Effector memory CD8-positive, alpha-beta T cell (primary cell): ENCODE measurements around the gene ARHGEF12.

Source experiments
- ATAC-seq: fragments of 150-1000 bp; cut with Tn5 transposase; replicated peaks from 2 replicates; pipeline ENCODE4 v1.10.0; 2021; ENCODE audit warnings: mild to moderate bottlenecking, moderate library complexity
- DNase-seq, 3 experiments: peaks; one replicate each; pipeline ENCODE4 v3.0.0; 2021
- H3K27ac Mint-ChIP-seq, 2 donors: one replicate each; pipeline ENCODE4 v1.8.0; 2022; ENCODE audit warnings: mild to moderate bottlenecking in 2 of 2, mixed read lengths in 2 of 2, moderate library complexity in 2 of 2
- H3K27me3 Mint-ChIP-seq, 2 donors: one replicate each; pipeline ENCODE4 v1.8.0; 2022; ENCODE audit warnings: mixed read lengths in 2 of 2
- H3K36me3 Mint-ChIP-seq: one replicate; pipeline ENCODE4 v1.8.0; 2022; ENCODE audit warnings: mild to moderate bottlenecking, moderate library complexity, mixed read lengths; ENCODE audit not compliant: insufficient read depth
- H3K4me1 Mint-ChIP-seq, 2 donors: one replicate each; pipeline ENCODE4 v1.8.0; 2022; ENCODE audit warnings: low read depth in 2 of 2, mixed read lengths in 2 of 2
- H3K4me3 Mint-ChIP-seq, 2 donors: one replicate each; pipeline ENCODE4 v1.8.0; 2022; ENCODE audit warnings: mild to moderate bottlenecking in 2 of 2, mixed read lengths in 2 of 2, moderate library complexity in 2 of 2
- H3K9me3 Mint-ChIP-seq, 2 donors: one replicate each; pipeline ENCODE4 v1.8.0; 2022; ENCODE audit warnings: mixed read lengths in 2 of 2

ARHGEF12 gene

GRCh38 chr11:120410622-120411380 is 74.6 kb downstream of the ARHGEF12 start:
- ATAC-seq: no peak
- H3K27me3 Mint-ChIP-seq: no peaks in the 10 kb centered on the region
- no peak for DNase-seq
- peaks cover 0 to 6% of the 10 kb centered on the region in 2 donors for H3K4me1 Mint-ChIP-seq
- H3K4me3 Mint-ChIP-seq: no peak overlapping the region
- peak overlapping the region in 1 of 2 donors; percentile 46 for H3K27ac Mint-ChIP-seq
- H3K36me3 Mint-ChIP-seq: no peaks in the 10 kb centered on the region
- H3K9me3 Mint-ChIP-seq: no peaks in the 10 kb centered on the region

GRCh38 chr11:120413480-120413879 is 77.3 kb downstream of the ARHGEF12 start:
- Mint-ChIP-seq H3K9me3 (no peaks in the 10 kb centered on the region), H3K4me1 (peaks cover 0 to 6% of the 10 kb centered on the region in 2 donors), H3K27me3 (no peaks in the 10 kb centered on the region), H3K4me3 (no peak overlapping the region), H3K36me3 (no peaks in the 10 kb centered on the region), H3K27ac (no peak overlapping the region)
- no peak for DNase-seq
- ATAC-seq: no peak

GRCh38 chr11:120420572-120420971 is 84.4 kb downstream of the ARHGEF12 start:
- DNase-seq: no peak
- Mint-ChIP-seq H3K9me3 (no peaks in the 10 kb centered on the region), H3K4me3 (no peak overlapping the region), H3K27me3 (no peaks in the 10 kb centered on the region), H3K36me3 (peaks cover 4% of the 10 kb centered on the region), H3K4me1 (no peaks in the 10 kb centered on the region), H3K27ac (no peak overlapping the region)
- no peak for ATAC-seq

- H3K27me3 Mint-ChIP-seq: no peaks in the 10 kb centered on the region
- DNase-seq (no peak), ATAC-seq (no peak)
- H3K36me3 Mint-ChIP-seq: peaks cover 4% of the 10 kb centered on the region
- no peak overlapping the region for H3K27ac Mint-ChIP-seq
- no peak overlapping the region for H3K4me3 Mint-ChIP-seq
- no peaks in the 10 kb centered on the region for H3K9me3 Mint-ChIP-seq
- no peaks in the 10 kb centered on the region for H3K4me1 Mint-ChIP-seq
These were observed 88.2 kb downstream of the ARHGEF12 start for GRCh38 chr11:120424185-120424969.

GRCh38 chr11:120424970-120425332 is 88.7 kb downstream of the ARHGEF12 start:
- Mint-ChIP-seq H3K4me3 (no peak overlapping the region), H3K9me3 (no peaks in the 10 kb centered on the region), H3K27ac (no peak overlapping the region), H3K27me3 (no peaks in the 10 kb centered on the region), H3K4me1 (no peaks in the 10 kb centered on the region), H3K36me3 (peaks cover 4% of the 10 kb centered on the region)
- DNase-seq: no peak
- ATAC-seq: no peak

- Mint-ChIP-seq H3K4me3 (no peak overlapping the region), H3K27me3 (no peaks in the 10 kb centered on the region), H3K9me3 (no peaks in the 10 kb centered on the region), H3K4me1 (no peaks in the 10 kb centered on the region), H3K36me3 (peaks cover 4% of the 10 kb centered on the region), H3K27ac (no peak overlapping the region)
- no peak for ATAC-seq
- no peak for DNase-seq
These were observed 89.3 kb downstream of the ARHGEF12 start for GRCh38 chr11:120425527-120425926.

GRCh38 chr11:120430146-120430545 is 93.9 kb downstream of the ARHGEF12 start:
- H3K9me3 Mint-ChIP-seq: no peaks in the 10 kb centered on the region
- ATAC-seq (no peak), DNase-seq (no peak)
- H3K4me1 Mint-ChIP-seq: peaks cover 15% of the 10 kb centered on the region in 2 donors
- no peaks in the 10 kb centered on the region for H3K36me3 Mint-ChIP-seq
- H3K27me3 Mint-ChIP-seq: no peaks in the 10 kb centered on the region
- H3K4me3 Mint-ChIP-seq: no peak overlapping the region
- H3K27ac Mint-ChIP-seq: no peak overlapping the region

GRCh38 chr11:120431633-120432032 is 95.4 kb downstream of the ARHGEF12 start:
- H3K27ac Mint-ChIP-seq: peak overlapping the region in 1 of 2 donors; percentile 51
- peak; percentile 62 for ATAC-seq

GRCh38 chr11:120432056-120433018 is 96.1 kb downstream of the ARHGEF12 start:
- Mint-ChIP-seq H3K4me3 (peak overlapping the region in 1 of 2 donors; percentile 32), H3K27ac (peak overlapping the region in 1 of 2 donors; percentile 51), H3K27me3 (no peaks in the 10 kb centered on the region), H3K9me3 (no peaks in the 10 kb centered on the region), H3K36me3 (peaks cover 2% of the 10 kb centered on the region), H3K4me1 (peaks cover 15% of the 10 kb centered on the region in 2 donors)
- ATAC-seq (peak; percentile 66), DNase-seq (no peak)

More at GRCh38 chr11:120431633-120432032, 95.4 kb downstream of the ARHGEF12 start:
- Mint-ChIP-seq H3K4me3 (no peak overlapping the region), H3K27me3 (no peaks in the 10 kb centered on the region), H3K9me3 (no peaks in the 10 kb centered on the region), H3K36me3 (peaks cover 1% of the 10 kb centered on the region), H3K4me1 (peaks cover 15% of the 10 kb centered on the region in 2 donors)
- no peak for DNase-seq

GRCh38 chr11:120441592-120441991 is 105.4 kb downstream of the ARHGEF12 start:
- H3K4me1 Mint-ChIP-seq: no peaks in the 10 kb centered on the region
- H3K9me3 Mint-ChIP-seq: no peaks in the 10 kb centered on the region
- H3K27ac Mint-ChIP-seq: no peak overlapping the region
- peaks cover 4% of the 10 kb centered on the region for H3K36me3 Mint-ChIP-seq
- H3K27me3 Mint-ChIP-seq: no peaks in the 10 kb centered on the region
- no peak for DNase-seq
- no peak for ATAC-seq
- no peak overlapping the region for H3K4me3 Mint-ChIP-seq

- H3K36me3 Mint-ChIP-seq: peaks cover 4% of the 10 kb centered on the region
- DNase-seq (no peak), ATAC-seq (no peak)
- no peaks in the 10 kb centered on the region for H3K27me3 Mint-ChIP-seq
- H3K9me3 Mint-ChIP-seq: no peaks in the 10 kb centered on the region
- no peaks in the 10 kb centered on the region for H3K4me1 Mint-ChIP-seq
- no peak overlapping the region for H3K27ac Mint-ChIP-seq
- no peak overlapping the region for H3K4me3 Mint-ChIP-seq
These were observed 105.8 kb downstream of the ARHGEF12 start for GRCh38 chr11:120442031-120442430.

- no peak overlapping the region for H3K4me3 Mint-ChIP-seq
- no peak for DNase-seq
- H3K4me1 Mint-ChIP-seq: no peaks in the 10 kb centered on the region
- H3K27me3 Mint-ChIP-seq: no peaks in the 10 kb centered on the region
- no peaks in the 10 kb centered on the region for H3K9me3 Mint-ChIP-seq
- peaks cover 18% of the 10 kb centered on the region for H3K36me3 Mint-ChIP-seq
- no peak for ATAC-seq
- H3K27ac Mint-ChIP-seq: no peak overlapping the region
These were observed 110.6 kb downstream of the ARHGEF12 start for GRCh38 chr11:120446802-120447201.

GRCh38 chr11:120448240-120448639 is 112.0 kb downstream of the ARHGEF12 start:
- Mint-ChIP-seq H3K4me3 (no peak overlapping the region), H3K36me3 (peaks cover 24% of the 10 kb centered on the region)

More at GRCh38 chr11:120448240-120448639, 112.0 kb downstream of the ARHGEF12 start:
- H3K9me3 Mint-ChIP-seq: no peaks in the 10 kb centered on the region
- no peak for ATAC-seq
- H3K27ac Mint-ChIP-seq: no peak overlapping the region
- no peaks in the 10 kb centered on the region for H3K4me1 Mint-ChIP-seq
- no peak for DNase-seq
- H3K27me3 Mint-ChIP-seq: no peaks in the 10 kb centered on the region
